HFF-Myc (cell line): ENCODE measurements around the gene FABP2.
"Not testable (repeated sequence)": the region's sequence is repeated elsewhere in the genome, so short reads cannot be mapped to it uniquely, and the experiment has no call there.

ENCODE experiments used
- DNase-seq: peaks from one replicate; pipeline ENCODE4 v3.0.0-alpha.2; 2011; ENCODE audit warnings: low read depth; ENCODE audit errors: extremely low read depth
- H3K4me3 ChIP-seq: replicated peaks from 2 replicates; pipeline ENCODE4 v1.5.1; 2011; ENCODE audit warnings: low read depth, mild to moderate bottlenecking, control low read depth, low read length
- TF ChIP-seq, protein P1 (sequence below): IDR thresholded peaks from 2 replicates; pipeline ENCODE4 v1.5.1; 2012; ENCODE audit warnings: mild to moderate bottlenecking, low read depth, low read length, control low read depth; ENCODE audit errors: missing control alignments

The FABP2 gene

GRCh38 chr4:119337010-119337409 is 15.1 kb upstream of the FABP2 start:
- TF ChIP-seq, protein P1, sequence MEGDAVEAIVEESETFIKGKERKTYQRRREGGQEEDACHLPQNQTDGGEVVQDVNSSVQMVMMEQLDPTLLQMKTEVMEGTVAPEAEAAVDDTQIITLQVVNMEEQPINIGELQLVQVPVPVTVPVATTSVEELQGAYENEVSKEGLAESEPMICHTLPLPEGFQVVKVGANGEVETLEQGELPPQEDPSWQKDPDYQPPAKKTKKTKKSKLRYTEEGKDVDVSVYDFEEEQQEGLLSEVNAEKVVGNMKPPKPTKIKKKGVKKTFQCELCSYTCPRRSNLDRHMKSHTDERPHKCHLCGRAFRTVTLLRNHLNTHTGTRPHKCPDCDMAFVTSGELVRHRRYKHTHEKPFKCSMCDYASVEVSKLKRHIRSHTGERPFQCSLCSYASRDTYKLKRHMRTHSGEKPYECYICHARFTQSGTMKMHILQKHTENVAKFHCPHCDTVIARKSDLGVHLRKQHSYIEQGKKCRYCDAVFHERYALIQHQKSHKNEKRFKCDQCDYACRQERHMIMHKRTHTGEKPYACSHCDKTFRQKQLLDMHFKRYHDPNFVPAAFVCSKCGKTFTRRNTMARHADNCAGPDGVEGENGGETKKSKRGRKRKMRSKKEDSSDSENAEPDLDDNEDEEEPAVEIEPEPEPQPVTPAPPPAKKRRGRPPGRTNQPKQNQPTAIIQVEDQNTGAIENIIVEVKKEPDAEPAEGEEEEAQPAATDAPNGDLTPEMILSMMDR, result no peak
- peak; percentile 3 for DNase-seq

DNA sequence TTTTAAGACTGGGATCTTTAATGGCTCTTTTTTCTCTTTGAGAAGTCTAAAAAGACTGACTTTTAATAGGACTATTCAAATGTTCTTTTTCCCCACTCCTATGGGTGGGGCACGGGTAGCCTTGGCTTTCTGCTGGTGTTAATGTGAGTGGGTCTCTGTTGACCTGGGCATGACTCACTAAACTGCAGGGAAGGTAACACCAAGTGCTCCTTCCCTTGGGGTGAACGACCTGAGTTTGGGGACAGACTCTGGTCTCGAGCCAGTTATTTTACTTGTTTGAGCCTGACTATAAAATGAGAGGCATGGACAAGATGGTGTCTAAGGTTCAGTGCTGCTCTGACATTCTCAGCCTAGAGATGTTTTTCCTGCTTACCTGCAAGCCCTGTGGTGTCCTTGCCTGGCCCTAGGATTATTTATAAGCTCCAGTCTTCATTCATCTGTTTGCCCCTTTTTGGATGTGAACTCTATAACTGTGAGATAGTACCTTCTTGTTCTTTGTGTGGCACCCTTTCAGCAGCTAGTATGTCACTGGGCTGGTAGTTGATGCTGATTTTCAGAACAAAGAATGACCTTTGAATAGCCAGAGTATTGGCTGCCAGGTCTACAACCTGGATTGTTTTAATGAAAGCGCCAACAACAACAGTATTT is 14.5 kb upstream of the FABP2 start:
- H3K4me3 ChIP-seq, DNase-seq: not testable (repeated sequence)

More at GRCh38 chr4:119337010-119337409, 15.1 kb upstream of the FABP2 start:
- no peak overlapping the region for H3K4me3 ChIP-seq

DNA sequence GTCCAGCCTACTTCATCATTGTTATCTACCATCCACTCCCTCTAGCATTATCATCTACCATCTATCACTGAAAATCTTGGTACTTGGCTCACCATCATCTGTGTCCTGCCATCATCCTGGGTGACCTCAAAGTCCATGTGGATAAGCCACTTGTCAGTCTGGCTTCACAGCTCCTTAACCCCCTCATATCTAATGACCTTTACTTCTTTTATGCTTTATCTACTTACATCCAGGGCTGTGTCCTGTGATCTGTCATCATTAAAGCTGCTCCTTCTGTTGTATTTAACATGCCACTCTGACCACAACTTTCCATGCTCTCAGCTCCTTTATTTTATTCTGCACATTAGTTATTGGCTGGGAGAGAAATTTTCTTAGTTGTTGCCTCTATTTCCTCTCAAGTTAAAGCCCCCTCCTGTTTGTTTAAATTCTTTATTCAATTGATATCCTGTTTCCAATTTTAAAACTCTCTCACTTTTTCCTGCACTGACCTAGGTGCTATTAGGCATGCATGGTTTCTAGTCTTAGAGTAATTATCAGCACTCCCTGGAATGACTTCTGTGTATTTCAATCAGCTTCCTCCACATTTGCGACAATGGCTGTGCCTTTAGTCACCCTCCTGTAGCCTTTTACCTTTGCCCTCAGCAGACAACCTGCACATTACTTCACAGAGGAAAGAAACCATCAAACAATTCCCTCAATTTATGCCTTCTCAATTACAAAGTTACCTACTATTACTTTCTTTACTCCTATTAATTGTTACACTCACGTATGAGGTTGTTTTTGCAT is 8.1 kb upstream of the FABP2 start:
- DNase-seq, result no peak
- TF ChIP-seq, protein P1, result no peak
- no peak overlapping the region for H3K4me3 ChIP-seq

DNA sequence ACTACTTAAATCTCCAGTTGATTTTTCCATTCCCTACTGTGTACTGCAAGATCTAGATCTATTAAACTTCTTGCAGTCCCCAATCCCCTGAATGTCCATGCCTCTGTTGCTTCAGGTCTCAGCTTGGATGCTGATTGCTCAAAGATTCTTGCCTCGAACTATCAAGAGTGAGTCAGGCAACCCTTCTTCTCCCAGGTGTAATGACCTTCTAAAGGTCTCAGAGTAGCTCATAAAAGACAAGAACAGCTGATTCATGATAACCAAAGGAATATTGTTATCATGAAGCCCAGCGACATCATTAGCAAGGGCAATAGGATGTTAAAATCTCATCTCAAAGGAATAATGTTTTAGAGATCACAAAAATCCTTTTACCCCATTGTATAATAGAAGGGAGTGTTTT is 6.8 kb upstream of the FABP2 start:
- DNase-seq, result no peak
- H3K4me3 ChIP-seq, result no peak overlapping the region
- TF ChIP-seq, protein P1, result no peak

DNA sequence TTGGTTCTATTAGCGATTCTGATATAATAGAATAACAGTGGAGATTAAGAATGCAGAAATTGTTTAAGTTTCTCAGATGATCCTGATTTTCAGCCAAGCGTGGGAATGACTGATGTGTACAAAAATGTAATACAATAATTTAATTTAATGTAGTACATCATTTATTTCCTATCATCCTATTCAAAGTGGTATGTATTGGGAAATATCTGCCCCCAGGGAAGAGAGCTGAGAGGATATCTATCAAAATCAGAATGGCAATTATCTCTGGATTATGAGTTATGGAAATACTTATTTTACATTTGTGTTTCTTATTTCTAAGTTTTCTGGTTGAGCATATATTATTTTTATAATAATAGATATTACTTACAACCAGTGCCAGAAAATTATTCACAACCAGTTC is 3.9 kb downstream of the FABP2 start:
- DNase-seq, result no peak
- H3K4me3 ChIP-seq, result no peak overlapping the region
- TF ChIP-seq, protein P1, result no peak

- TF ChIP-seq, protein P1, result no peak
- no peak overlapping the region for H3K4me3 ChIP-seq
- no peak for DNase-seq
These were observed 6.9 kb downstream of the FABP2 start for GRCh38 chr4:119315036-119315435.

DNA sequence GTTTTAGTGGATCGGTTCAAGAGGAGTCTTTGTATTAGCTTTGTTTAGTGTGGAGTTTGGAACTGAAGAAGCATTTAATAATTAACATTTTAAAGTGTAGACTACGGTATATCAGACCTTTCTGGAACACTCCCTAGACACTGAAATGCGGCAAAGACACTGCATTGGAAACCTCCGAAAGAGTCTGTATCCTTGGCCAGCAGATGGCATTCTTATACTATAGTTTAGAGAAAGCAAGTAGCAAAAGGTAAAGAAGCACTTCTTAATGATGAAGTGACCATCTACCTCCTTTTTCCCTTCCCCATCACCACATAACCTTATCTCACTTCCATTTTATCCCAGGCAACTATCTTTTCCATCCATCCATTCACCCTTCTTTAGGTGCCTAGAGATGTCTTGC is 7.6 kb downstream of the FABP2 start:
- DNase-seq, result no peak

More for the DNA sequence above, 7.6 kb downstream of the FABP2 start:
- TF ChIP-seq, protein P1, result peak; percentile 48
- H3K4me3 ChIP-seq, result no peak overlapping the region
